HG02840 (cell line): ENCODE measurements around the gene ARID5B.

Experiments
- ATAC-seq: cut with Tn5 transposase; IDR thresholded peaks from one replicate; pipeline ENCODE4 v1.9.1; 2021; ENCODE audit warnings: mild to moderate bottlenecking, moderate library complexity, moderate number of reproducible peaks; ENCODE audit not compliant: unreplicated experiment, low FRiP score

The ARID5B gene

GRCh38 chr10:62109587-62110293 is 208.2 kb downstream of the ARID5B start:
- ATAC-seq: peak; percentile 73

- no peak for ATAC-seq
Measured at GRCh38 chr10:62112300-62112699, 210.8 kb downstream of the ARID5B start.

GRCh38 chr10:62112963-62113362 is 211.5 kb downstream of the ARID5B start:
- no peak for ATAC-seq

GRCh38 chr10:62113680-62114079 is 212.2 kb downstream of the ARID5B start:
- ATAC-seq: no peak

GRCh38 chr10:62115321-62115720 is 213.8 kb downstream of the ARID5B start:
- no peak for ATAC-seq

- no peak for ATAC-seq
Measured at GRCh38 chr10:62115842-62116241, 214.3 kb downstream of the ARID5B start.

GRCh38 chr10:62116896-62117295 is 215.4 kb downstream of the ARID5B start:
- no peak for ATAC-seq

GRCh38 chr10:62121187-62121530 is 219.7 kb downstream of the ARID5B start:
- no peak for ATAC-seq

GRCh38 chr10:62127975-62128374 is 226.5 kb downstream of the ARID5B start:
- no peak for ATAC-seq

- no peak for ATAC-seq
Measured at GRCh38 chr10:62130948-62131347, 229.4 kb downstream of the ARID5B start.

GRCh38 chr10:62131724-62132123 is 230.2 kb downstream of the ARID5B start:
- ATAC-seq: no peak

GRCh38 chr10:62133618-62134017 is 232.1 kb downstream of the ARID5B start:
- ATAC-seq: no peak

- ATAC-seq: no peak
Measured at GRCh38 chr10:62136931-62137330, 235.4 kb downstream of the ARID5B start.
